Peyer's patch (tissue), 4 donors: Measurements from ENCODE around the gene ZNF808.

Experiments
- CTCF ChIP-seq, 6 experiments: fragments of 450-650 bp in 4 of 6; fragments of 200-600 bp in 2 of 6; sonication (generic) in 1 of 6; IDR thresholded peaks; one replicate each; pipeline ENCODE4 v1.5.1; 2017 to 2019; ENCODE audit warnings: antibody characterized with exemption in 6 of 6, mild to moderate bottlenecking in 3 of 6, moderate library complexity in 1 of 6
- POLR2A ChIP-seq, 2 donors: fragments of 450-650 bp; IDR thresholded peaks; one replicate each; pipeline ENCODE4 v1.5.1; 2017; ENCODE audit warnings: antibody characterized with exemption in 2 of 2, mild to moderate bottlenecking in 2 of 2, moderate library complexity in 2 of 2

DNA sequence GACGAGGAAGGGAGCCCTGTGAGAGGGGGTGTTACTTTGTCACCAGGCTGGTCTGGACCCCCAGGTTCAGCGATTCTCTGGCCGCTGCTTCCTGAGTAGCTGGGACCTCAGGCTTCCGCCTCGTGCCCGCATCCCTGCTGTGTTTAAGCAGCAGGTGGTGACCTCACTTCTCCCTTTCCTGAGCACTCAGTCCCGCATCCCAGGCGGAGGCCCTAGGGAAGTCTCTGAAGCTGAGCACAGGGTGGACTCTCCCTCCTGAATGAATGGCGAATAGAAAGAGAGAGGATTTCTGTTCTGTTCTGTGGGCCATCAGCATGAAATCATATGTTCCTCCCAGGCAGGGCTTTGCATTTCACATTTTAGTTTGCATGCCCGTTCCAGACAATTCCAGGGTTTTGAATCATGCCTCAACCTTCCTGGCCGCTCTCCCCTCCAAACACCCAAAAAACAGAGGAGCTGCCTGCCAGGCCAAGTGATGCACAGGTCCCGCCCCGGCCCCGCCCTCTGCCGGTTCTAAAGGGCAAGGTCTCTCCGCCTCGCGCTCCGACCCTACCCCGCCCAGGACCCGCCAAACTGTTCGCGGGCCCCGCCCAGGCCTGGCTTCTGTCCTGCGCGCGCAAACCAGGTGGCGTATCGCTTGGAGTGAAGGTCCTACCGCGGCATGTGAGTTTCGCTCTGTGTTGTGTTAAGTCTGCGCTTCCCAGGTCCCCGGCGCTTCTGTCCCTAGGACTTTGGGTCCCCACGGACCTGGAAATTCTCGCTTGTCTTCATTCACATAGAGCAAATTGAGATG is 35.1 kb upstream of the ZNF808 start:
- TF ChIP-seq POLR2A (IDR thresholded peaks at IDR 0.05) (no peak), CTCF (IDR thresholded peaks at IDR 0.05) (no peak)
